ENCODE results near the gene SNU13. TPM values are rescaled to one million over a fixed set of nuclear protein-coding genes. Genes with fewer than 3 reads are reported as not detected.

The SNU13 gene
- total and polyA plus RNA-seq, 2 of the 4 experiments (the other 2 are of a cell fraction): 122 to 185 TPM

DNA sequence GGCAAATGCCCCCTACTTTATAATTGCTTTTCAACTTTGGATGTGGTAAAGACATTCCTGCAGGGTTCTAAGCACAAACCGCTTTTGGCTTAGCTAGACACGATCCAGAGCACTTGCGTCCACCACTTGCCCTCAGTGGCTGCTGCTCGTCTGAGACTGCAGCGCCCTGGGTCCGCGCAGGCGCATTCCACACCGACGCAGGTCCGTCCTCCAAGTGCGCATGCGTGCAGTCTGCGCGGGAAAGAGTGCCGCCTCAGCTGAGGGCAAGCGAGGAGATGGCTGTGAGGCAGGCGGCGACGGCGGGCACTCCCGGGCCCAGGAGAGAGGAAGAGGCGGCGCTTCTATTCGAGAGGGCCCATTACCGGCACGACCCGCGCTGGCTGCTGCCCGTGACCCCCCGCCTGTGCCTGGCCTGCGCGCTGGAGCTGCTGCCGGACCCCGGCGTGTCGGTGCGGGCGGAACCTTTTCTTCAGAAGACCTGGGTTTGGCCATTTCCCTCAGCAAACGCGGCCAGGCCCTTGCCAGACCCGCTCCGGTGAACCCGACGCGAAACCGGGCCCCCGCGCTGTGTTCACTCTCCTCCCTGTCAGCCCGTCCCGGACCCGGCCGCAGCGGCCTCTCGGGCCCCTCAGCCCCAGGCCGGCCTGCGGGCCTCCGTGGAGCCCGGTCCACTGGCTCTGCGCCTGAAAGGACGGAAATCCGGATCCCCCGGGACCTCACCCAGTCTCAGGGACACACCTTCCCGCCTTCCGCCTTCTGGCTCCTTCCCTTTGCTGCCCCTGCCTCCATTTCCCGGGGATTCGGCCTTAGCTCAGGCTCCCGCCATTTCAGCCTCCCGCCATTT is 10.8 kb upstream of the SNU13 start, which contains the start of gene MEI1:
Gene MEI1 (plus strand): TSS at position 240 of the 844 bp plus-strand sequence. CDS start 36 bp downstream, at position 276.
- H2BK5ac ChIP-seq (ENCODE audit: low read depth, low read length, poor library complexity, severe bottlenecking): no peak within 1 kb of the TSS
- H2AK5ac ChIP-seq (ENCODE audit: low read depth, low read length): no peak within 1 kb of the TSS
- H3K79me1 ChIP-seq (ENCODE audit: low read depth in 1 of 2, low read length in 2 of 2): no peaks in the 10 kb centered on the region
- peak within 1 kb of the TSS; percentile 81 for H2AK9ac ChIP-seq (replicated peaks; ENCODE audit: low read depth, low read length, poor library complexity)
- H4K5ac ChIP-seq (ENCODE audit: low read depth, low read length): no peak within 1 kb of the TSS
- no TSS peak for BruUV-seq (replicated peaks)
- H4K91ac ChIP-seq (ENCODE audit: insufficient read depth, low read depth, low read length): no peak within 1 kb of the TSS; the same call in 1 of the 2 replicates
- CTCF ChIA-PET: no interaction called here
- dilution Hi-C loops (cut with HindIII; ENCODE audit: low sequenced_read_pairs, unreplicated experiment): no loop called here
- H4K20me1 ChIP-seq (ENCODE audit: insufficient read depth, low read length): no peaks in the 10 kb centered on the region
- in situ Hi-C loops (cut with MboI; ENCODE audit: low sequenced_read_pairs): loop anchor here (5.0 kb wide), 1 partner anchor 243 kb away; no protein-coding TSS in a partner anchor
- ATAC-seq (ENCODE audit: low read depth) (peak; percentile 38), DNase-seq (peak; percentile 56)
- H2BK120ac ChIP-seq (ENCODE audit: low read depth, low read length): no peak within 1 kb of the TSS; the same call in 1 of the 2 replicates
- H3K36me3 ChIP-seq (ENCODE audit: control insufficient read depth, insufficient read depth, low read length): no peaks in the 10 kb centered on the region
- H3K4ac ChIP-seq (ENCODE audit: low read depth, low read length): peak within 1 kb of the TSS; percentile 64; the same call in 1 of the 2 replicates
- peak within 1 kb of the TSS; percentile 7 for H3K4me2 ChIP-seq (ENCODE audit: low read depth, low read length)
- no peak within 1 kb of the TSS for H3K14ac ChIP-seq (replicated peaks; ENCODE audit: low read depth, low read length)
- no peak within 1 kb of the TSS for H3K23ac ChIP-seq (ENCODE audit: low read depth, low read length)
- H3K4me1 ChIP-seq (ENCODE audit: control insufficient read depth, insufficient read depth, low read length): peaks cover 6% of the 10 kb centered on the region
- no peak within 1 kb of the TSS for H3K4me3 ChIP-seq (ENCODE audit: insufficient read depth, low read depth, low read length)
- no peak within 1 kb of the TSS for H3K56ac ChIP-seq (ENCODE audit: extremely low read depth, insufficient read depth, low read length)
- 0 out of 2 replicates have a peak, but pooled peaks cover 3% of the 10 kb centered on the region for H3K9me1 ChIP-seq (ENCODE audit: insufficient read depth, low read length)
- H3K27ac ChIP-seq (ENCODE audit: insufficient read depth, low read length): no peak within 1 kb of the TSS
- H2AFZ ChIP-seq (replicated peaks; ENCODE audit: low read length, poor library complexity): peak within 1 kb of the TSS; percentile 91
- H3K27me3 ChIP-seq (ENCODE audit: control insufficient read depth, insufficient read depth, low read length): no peaks in the 10 kb centered on the region; the same call in 1 of the 2 replicates
- H2BK20ac ChIP-seq (ENCODE audit: low read depth, low read length): no peak within 1 kb of the TSS
- POLR2A ChIA-PET (ENCODE audit: unreplicated experiment): no interaction called here
- intact Hi-C loops (cut with micrococcal nuclease): no loop called here
- no peak within 1 kb of the TSS for H3K9ac ChIP-seq (ENCODE audit: low read depth, low read length)
- no peak within 1 kb of the TSS for H3K18ac ChIP-seq (ENCODE audit: low read depth, low read length)
- 31% methylated on average over 33 of the region's 69 CpGs; no CpG with 5 or more reads in 1 of the 2 experiments for WGBS, 2 experiments (ENCODE audit: extremely low coverage in 2 of 2, insufficient read length in 1 of 2)
- no peak within 1 kb of the TSS for H2BK15ac ChIP-seq (ENCODE audit: low read depth, low read length)
- peak within 1 kb of the TSS; percentile 74 to 85; a peak in 2 of 4 replicates for H4K8ac ChIP-seq (ENCODE audit: low read depth in 2 of 2, low read length in 2 of 2)
- no peaks in the 10 kb centered on the region for H3K9me3 ChIP-seq (ENCODE audit: control insufficient read depth, insufficient read depth, low read length)
- TF ChIP-seq FOS (IDR thresholded peaks at IDR 0.05; ENCODE audit: low read depth, low read length) (no peak), MAFK (IDR thresholded peaks at IDR 0.05; ENCODE audit: low read depth, low read length) (no peak), CEBPB (IDR thresholded peaks at IDR 0.05; ENCODE audit: low read depth, low read length) (no peak), POLR2A (IDR thresholded peaks at IDR 0.05; ENCODE audit: low read depth, low read length) (no peak), NFE2L2 (IDR thresholded peaks at IDR 0.05; ENCODE audit: low read depth, low read length) (no peak), BHLHE40 (IDR thresholded peaks at IDR 0.05; ENCODE audit: low read depth, low read length) (no peak), RFX5 (IDR thresholded peaks at IDR 0.05; ENCODE audit: low read depth, low read length) (no peak), RCOR1 (IDR thresholded peaks at IDR 0.05; ENCODE audit: insufficient replicate concordance, low read length) (no peak), SMC3 (IDR thresholded peaks at IDR 0.05; ENCODE audit: low read depth, low read length) (no peak), CHD1 (IDR thresholded peaks at IDR 0.05; ENCODE audit: low read depth, low read length) (no peak), MXI1 (IDR thresholded peaks at IDR 0.05; ENCODE audit: borderline replicate concordance, low read depth, low read length) (no peak), CTCF (conservative IDR thresholded peaks at IDR 0.05; ENCODE audit: low read depth, low read length) (no peak), MAZ (IDR thresholded peaks at IDR 0.05; ENCODE audit: borderline replicate concordance, low read depth, low read length) (no peak)
- TF ChIP-seq, protein P1, sequence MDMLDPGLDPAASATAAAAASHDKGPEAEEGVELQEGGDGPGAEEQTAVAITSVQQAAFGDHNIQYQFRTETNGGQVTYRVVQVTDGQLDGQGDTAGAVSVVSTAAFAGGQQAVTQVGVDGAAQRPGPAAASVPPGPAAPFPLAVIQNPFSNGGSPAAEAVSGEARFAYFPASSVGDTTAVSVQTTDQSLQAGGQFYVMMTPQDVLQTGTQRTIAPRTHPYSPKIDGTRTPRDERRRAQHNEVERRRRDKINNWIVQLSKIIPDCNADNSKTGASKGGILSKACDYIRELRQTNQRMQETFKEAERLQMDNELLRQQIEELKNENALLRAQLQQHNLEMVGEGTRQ (IDR thresholded peaks at IDR 0.05; ENCODE audit: low read depth, low read length): no peak

All from IMR-90 (cell line).